Neuron (in vitro differentiated cells): ENCODE data around the gene ZC3H6.
"Not testable (repeated sequence)": the region's sequence is repeated elsewhere in the genome, so short reads cannot be mapped to it uniquely, and the experiment has no call there.

Experiments
- H2AFZ ChIP-seq: one replicate; pipeline ENCODE4 v1.6.1; 2013; ENCODE audit warnings: low read depth, mild to moderate bottlenecking, inconsistent platforms, low read length, moderate library complexity
- H3K27me3 ChIP-seq: one replicate; pipeline ENCODE4 v1.6.1; 2013; ENCODE audit warnings: low read length; ENCODE audit not compliant: insufficient read depth
- H3K36me3 ChIP-seq: one replicate; pipeline ENCODE4 v1.6.1; 2013; ENCODE audit warnings: low read length; ENCODE audit not compliant: insufficient read depth
- H3K4me1 ChIP-seq: one replicate; pipeline ENCODE4 v1.6.1; 2013; ENCODE audit warnings: low read length; ENCODE audit not compliant: insufficient read depth
- H3K4me3 ChIP-seq: 2 replicates; pipeline ENCODE4 v1.5.1; 2013; ENCODE audit warnings: mild to moderate bottlenecking, low read length, moderate library complexity
- H3K9me3 ChIP-seq: one replicate; pipeline ENCODE4 v1.6.1; 2013; ENCODE audit warnings: low read length

ZC3H6 gene

GRCh38 chr2:112352809-112353603 lies 77.6 kb downstream of the ZC3H6 start:
- not testable (repeated sequence) for H2AFZ ChIP-seq, H3K36me3 ChIP-seq, H3K9me3 ChIP-seq, H3K4me1 ChIP-seq, H3K27me3 ChIP-seq, H3K4me3 ChIP-seq

GRCh38 chr2:112354335-112354734 lies 78.9 kb downstream of the ZC3H6 start:
- H3K9me3 ChIP-seq, H3K4me3 ChIP-seq, H3K4me1 ChIP-seq, H3K27me3 ChIP-seq, H3K36me3 ChIP-seq, H2AFZ ChIP-seq: not testable (repeated sequence)

- H3K36me3 ChIP-seq, H3K4me1 ChIP-seq, H3K4me3 ChIP-seq, H3K9me3 ChIP-seq, H3K27me3 ChIP-seq, H2AFZ ChIP-seq: not testable (repeated sequence)
Observed at GRCh38 chr2:112360055-112360454, 84.7 kb downstream of the ZC3H6 start.
